HTR-8/SVneo (cell line): ENCODE data around the gene UNG.
"Not testable (repeated sequence)": the region's sequence is repeated elsewhere in the genome, so short reads cannot be mapped to it uniquely, and the experiment has no call there.

Source experiments
- DNase-seq: peaks from one replicate; pipeline ENCODE4 v3.0.0; 2011; ENCODE audit warnings: low spot score, mixed read lengths; ENCODE audit not compliant: insufficient read length
- FAIRE-seq: peaks from 2 replicates; lab custom pipeline; 2011; peaks lifted over from hg19 to GRCh38; lab: Jason Lieb, UNC

Gene UNG

GRCh38 chr12:109097435-109098182 is at the start of gene UNG:
Gene UNG (plus strand): TSS chr12:109097597. CDS start chr12:109097680, 83 bp downstream.
- FAIRE-seq (peak; percentile 62), DNase-seq (peak; percentile 95)

GRCh38 chr12:109048706-109049105 is 48.7 kb upstream of the UNG start:
- not testable (repeated sequence) for DNase-seq, FAIRE-seq

- not testable (repeated sequence) for DNase-seq, FAIRE-seq
Observed at GRCh38 chr12:109049794-109050193, 47.6 kb upstream of the UNG start.

GRCh38 chr12:109052097-109052413 is 45.3 kb upstream of the UNG start:
- no peak for DNase-seq
- FAIRE-seq = no peak

- FAIRE-seq = no peak
- peak; percentile 82 for DNase-seq
Observed at GRCh38 chr12:109052414-109053323, 44.7 kb upstream of the UNG start, which contains the start of gene USP30. Gene USP30 (plus strand): TSS chr12:109052576. CDS start chr12:109052679, 103 bp downstream.

- DNase-seq (no peak), FAIRE-seq (no peak)
Observed at GRCh38 chr12:109053382-109054123, 43.8 kb upstream of the UNG start.

- FAIRE-seq, DNase-seq: not testable (repeated sequence)
Observed at GRCh38 chr12:109054124-109054513, 43.3 kb upstream of the UNG start.

- FAIRE-seq = no peak
- DNase-seq = no peak
Observed at GRCh38 chr12:109054520-109054919, 42.9 kb upstream of the UNG start.

GRCh38 chr12:109056891-109057290 is 40.5 kb upstream of the UNG start:
- no peak for DNase-seq
- FAIRE-seq = no peak

- no peak for FAIRE-seq
- no peak for DNase-seq
Observed at GRCh38 chr12:109057376-109057775, 40.0 kb upstream of the UNG start.

GRCh38 chr12:109058773-109059172 is 38.6 kb upstream of the UNG start:
- FAIRE-seq (no peak), DNase-seq (no peak)

- no peak for FAIRE-seq
- DNase-seq = no peak
Observed at GRCh38 chr12:109064143-109064542, 33.3 kb upstream of the UNG start.

- DNase-seq (no peak), FAIRE-seq (no peak)
Observed at GRCh38 chr12:109065154-109065852, 32.1 kb upstream of the UNG start.

- DNase-seq (no peak), FAIRE-seq (no peak)
Observed at GRCh38 chr12:109065853-109066193, 31.6 kb upstream of the UNG start.

GRCh38 chr12:109069307-109070271 is 27.8 kb upstream of the UNG start:
- FAIRE-seq (no peak), DNase-seq (no peak)

GRCh38 chr12:109074866-109075265 is 22.5 kb upstream of the UNG start:
- no peak for FAIRE-seq
- no peak for DNase-seq

- FAIRE-seq = no peak
- no peak for DNase-seq
Observed at GRCh38 chr12:109082751-109083150, 14.6 kb upstream of the UNG start.

- FAIRE-seq = no peak
- no peak for DNase-seq
Observed at GRCh38 chr12:109084425-109084824, 13.0 kb upstream of the UNG start.

- DNase-seq (no peak), FAIRE-seq (no peak)
Observed at GRCh38 chr12:109085590-109085989, 11.8 kb upstream of the UNG start.
